Nephron progenitor cell (in vitro differentiated cells): ENCODE measurements around the gene SSUH2.
"Not testable (repeated sequence)": the region's sequence is repeated elsewhere in the genome, so short reads cannot be mapped to it uniquely, and the experiment has no call there.

Source experiments
- DNase-seq: peaks from one replicate; pipeline ENCODE4 v3.0.0; 2021
- H3K27ac Mint-ChIP-seq: 2 replicates; pipeline ENCODE4 v1.8.0; 2021; ENCODE audit warnings: mild to moderate bottlenecking, moderate library complexity, mixed read lengths
- H3K27me3 Mint-ChIP-seq: 2 replicates; pipeline ENCODE4 v1.8.0; 2021; ENCODE audit warnings: mild to moderate bottlenecking, low read depth, mixed read lengths; ENCODE audit not compliant: poor library complexity
- H3K36me3 Mint-ChIP-seq: 2 replicates; pipeline ENCODE4 v1.8.0; 2021; ENCODE audit warnings: low read depth, mixed read lengths
- H3K4me1 Mint-ChIP-seq: 2 replicates; pipeline ENCODE4 v1.8.0; 2021; ENCODE audit warnings: mixed read lengths
- H3K4me3 Mint-ChIP-seq: 2 replicates; pipeline ENCODE4 v1.8.0; 2021; ENCODE audit warnings: mild to moderate bottlenecking, moderate library complexity, mixed read lengths
- H3K9me3 Mint-ChIP-seq: 2 replicates; pipeline ENCODE4 v1.8.0; 2021; ENCODE audit warnings: mild to moderate bottlenecking, moderate library complexity, mixed read lengths
- CTCF ChIP-seq: fragments of 200-600 bp; sonication (generic); IDR thresholded peaks from 2 replicates; pipeline ENCODE4 v1.5.0; 2021; ENCODE audit warnings: antibody characterized with exemption

The SSUH2 gene

GRCh38 chr3:8657804-8658305, 13.3 kb upstream of the SSUH2 start:
- H3K27ac Mint-ChIP-seq: no peak overlapping the region
- H3K4me3 Mint-ChIP-seq: no peak overlapping the region
- peaks cover 13% of the 10 kb centered on the region for H3K9me3 Mint-ChIP-seq
- H3K36me3 Mint-ChIP-seq: no peaks in the 10 kb centered on the region
- peaks cover 27% of the 10 kb centered on the region for H3K27me3 Mint-ChIP-seq
- no peak for DNase-seq
- peaks cover 5% of the 10 kb centered on the region for H3K4me1 Mint-ChIP-seq
- TF ChIP-seq CTCF: no peak

GRCh38 chr3:8656240-8656639, 11.6 kb upstream of the SSUH2 start:
- Mint-ChIP-seq H3K4me3 (no peak overlapping the region), H3K27ac (no peak overlapping the region), H3K9me3 (peaks cover 13% of the 10 kb centered on the region), H3K36me3 (no peaks in the 10 kb centered on the region), H3K27me3 (peaks cover 26% of the 10 kb centered on the region), H3K4me1 (peaks cover 5% of the 10 kb centered on the region)
- no peak for DNase-seq
- TF ChIP-seq CTCF: no peak

GRCh38 chr3:8655387-8655835, 10.8 kb upstream of the SSUH2 start:
- no peaks in the 10 kb centered on the region for H3K36me3 Mint-ChIP-seq
- no peak overlapping the region for H3K4me3 Mint-ChIP-seq
- DNase-seq: no peak
- H3K4me1 Mint-ChIP-seq: peaks cover 5% of the 10 kb centered on the region
- peaks cover 13% of the 10 kb centered on the region for H3K9me3 Mint-ChIP-seq
- H3K27ac Mint-ChIP-seq: no peak overlapping the region
- peaks cover 30% of the 10 kb centered on the region for H3K27me3 Mint-ChIP-seq
- no peak for TF ChIP-seq CTCF

GRCh38 chr3:8654572-8655329, 10.2 kb upstream of the SSUH2 start:
- DNase-seq, H3K4me1 Mint-ChIP-seq, H3K36me3 Mint-ChIP-seq, H3K4me3 Mint-ChIP-seq, H3K27ac Mint-ChIP-seq: not testable (repeated sequence)
- H3K9me3 Mint-ChIP-seq: peaks cover 13% of the 10 kb centered on the region
- H3K27me3 Mint-ChIP-seq: peaks cover 24% of the 10 kb centered on the region

GRCh38 chr3:8653800-8654408, 9.3 kb upstream of the SSUH2 start:
- Mint-ChIP-seq H3K9me3 (peaks cover 13% of the 10 kb centered on the region), H3K4me3 (no peak overlapping the region), H3K27me3 (peaks cover 27% of the 10 kb centered on the region), H3K36me3 (no peaks in the 10 kb centered on the region), H3K4me1 (peaks cover 12% of the 10 kb centered on the region), H3K27ac (no peak overlapping the region)
- no peak for DNase-seq
- no peak for TF ChIP-seq CTCF

- H3K36me3 Mint-ChIP-seq: no peaks in the 10 kb centered on the region
- DNase-seq: no peak
- no peak overlapping the region for H3K4me3 Mint-ChIP-seq
- H3K27me3 Mint-ChIP-seq: peaks cover 32% of the 10 kb centered on the region
- peaks cover 13% of the 10 kb centered on the region for H3K9me3 Mint-ChIP-seq
- H3K27ac Mint-ChIP-seq: no peak overlapping the region
- TF ChIP-seq CTCF: no peak
- peaks cover 7% of the 10 kb centered on the region for H3K4me1 Mint-ChIP-seq
Observed at GRCh38 chr3:8652324-8652987, 7.9 kb upstream of the SSUH2 start.
